ENCODE results near the gene PRKX. TPM values are rescaled to one million over a fixed set of nuclear protein-coding genes. Genes with fewer than 3 reads are reported as not detected.
"Not testable (repeated sequence)": the region's sequence is repeated elsewhere in the genome, so short reads cannot be mapped to it uniquely, and the experiment has no call there.

The PRKX gene
- total and polyA plus RNA-seq, 7 experiments from 2014 or later: 40.5 to 118 (median 55.2) TPM

- Mint-ChIP-seq H3K4me1 (peaks cover 1 to 34% (median 14%) of the 10 kb centered on the region in 7 donors), H3K27me3 (no peaks in the 10 kb centered on the region), H3K9me3 (peaks cover 0 to 10% (median 0%) of the 10 kb centered on the region in 11 donors), H3K36me3 (peaks cover 0 to 11% (median 0%) of the 10 kb centered on the region in 5 donors), H3K4me3 (peak overlapping the region in 1 of 10 donors; percentile 20), H3K27ac (peak overlapping the region in 3 of 9 donors; percentile 23 to 83 (median 43))
- ChIA-PET CTCF (interaction anchor here (1.0 kb wide), 1 partner anchor 75 kb away, joined by 3 read pairs; no protein-coding TSS in a partner anchor), POLR2A (interaction anchor here (1.4 kb wide), 1 partner anchor 24 kb away, joined by 3 read pairs; no protein-coding TSS in a partner anchor)
- no peaks in the 10 kb centered on the region for H3K9me3 ChIP-seq (ENCODE audit: control insufficient read depth in 2 of 3, low read length in 3 of 3)
- H3K27ac ChIP-seq (ENCODE audit: low read depth, low read length): no peak overlapping the region
- ATAC-seq: peak; percentile 41
- H3K4me3 ChIP-seq (ENCODE audit: low read length): no peak overlapping the region
- DNase-seq: no peak
- no peaks in the 10 kb centered on the region for H3K27me3 ChIP-seq (ENCODE audit: control insufficient read depth in 2 of 2, insufficient read depth in 2 of 2, low read length in 2 of 2)
- no peaks in the 10 kb centered on the region for H3K36me3 ChIP-seq (ENCODE audit: control insufficient read depth in 2 of 3, insufficient read depth in 3 of 3, low read length in 3 of 3)
- intact Hi-C loops (cut with micrococcal nuclease): no loop called here
- H3K4me1 ChIP-seq (ENCODE audit: control insufficient read depth in 2 of 2, insufficient read depth in 2 of 2, low read length in 2 of 2): peaks cover 5 to 7% of the 10 kb centered on the region in 2 donors
Measured at GRCh38 chrX:3738509-3738908, 25.1 kb upstream of the PRKX start.

DNA sequence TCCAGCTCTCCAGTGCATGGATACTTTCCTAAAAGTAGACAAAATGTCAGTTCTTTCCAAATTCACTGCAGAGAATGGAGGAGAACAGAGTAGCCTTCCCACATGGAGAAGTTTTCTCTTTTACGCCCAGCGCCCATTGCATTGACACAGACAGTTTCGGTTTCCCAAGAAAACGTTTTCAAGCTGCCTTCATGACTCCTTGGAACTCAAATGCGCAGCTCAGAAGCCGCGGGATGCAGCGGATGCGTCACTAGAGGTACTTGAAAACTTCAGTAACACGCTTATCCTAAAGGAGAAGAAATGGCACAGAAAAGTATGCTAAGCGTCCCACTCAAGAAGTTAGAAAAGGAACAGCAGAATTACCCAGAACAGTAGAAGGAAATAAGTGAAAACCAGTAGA, 23.1 kb upstream of the PRKX start:
- H3K27me3 Mint-ChIP-seq; ATAC-seq; H3K4me1 ChIP-seq (ENCODE audit: control insufficient read depth in 2 of 2, insufficient read depth in 2 of 2, low read length in 2 of 2); intact Hi-C loops (cut with micrococcal nuclease); POLR2A ChIA-PET; H3K9me3 ChIP-seq (ENCODE audit: control insufficient read depth in 2 of 3, low read length in 3 of 3); DNase-seq; CTCF ChIA-PET; H3K4me3 Mint-ChIP-seq; H3K36me3 ChIP-seq (ENCODE audit: control insufficient read depth in 2 of 3, insufficient read depth in 3 of 3, low read length in 3 of 3); H3K4me3 ChIP-seq (ENCODE audit: low read length); H3K27me3 ChIP-seq (ENCODE audit: control insufficient read depth in 2 of 2, insufficient read depth in 2 of 2, low read length in 2 of 2); H3K27ac Mint-ChIP-seq; H3K27ac ChIP-seq (ENCODE audit: low read depth, low read length): not testable (repeated sequence)
- peaks cover 0 to 10% (median 0%) of the 10 kb centered on the region in 11 donors for H3K9me3 Mint-ChIP-seq
- H3K36me3 Mint-ChIP-seq: peaks cover 0 to 11% (median 0%) of the 10 kb centered on the region in 5 donors
- peaks cover 0 to 25% (median 10%) of the 10 kb centered on the region in 7 donors for H3K4me1 Mint-ChIP-seq

DNA sequence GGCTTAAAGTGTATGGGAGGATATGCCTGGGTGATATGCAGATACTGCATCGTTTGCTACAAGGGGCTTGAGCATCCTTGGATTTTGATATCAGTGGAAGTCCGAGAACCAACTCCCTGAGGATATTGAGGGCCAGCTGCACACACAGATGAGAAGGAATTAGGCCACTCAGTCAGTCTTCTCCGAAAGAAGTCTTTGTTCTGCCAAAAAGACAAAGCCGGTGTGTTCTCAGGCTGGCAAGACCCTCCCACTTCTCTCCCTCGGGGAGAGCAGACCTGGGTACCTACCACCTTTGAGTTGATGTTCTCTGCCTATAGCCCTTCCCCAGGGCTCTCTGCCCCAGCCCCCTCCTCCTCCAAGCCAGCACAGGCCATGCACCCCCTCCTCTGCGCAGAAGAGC, 22.4 kb upstream of the PRKX start:
- POLR2A ChIA-PET; DNase-seq; CTCF ChIA-PET; ATAC-seq; H3K4me3 Mint-ChIP-seq; H3K4me3 ChIP-seq (ENCODE audit: low read length); intact Hi-C loops (cut with micrococcal nuclease); H3K27me3 Mint-ChIP-seq; H3K27me3 ChIP-seq (ENCODE audit: control insufficient read depth in 2 of 2, insufficient read depth in 2 of 2, low read length in 2 of 2); H3K27ac ChIP-seq (ENCODE audit: low read depth, low read length); H3K36me3 ChIP-seq (ENCODE audit: control insufficient read depth in 2 of 3, insufficient read depth in 3 of 3, low read length in 3 of 3); H3K27ac Mint-ChIP-seq; H3K9me3 ChIP-seq (ENCODE audit: control insufficient read depth in 2 of 3, low read length in 3 of 3); H3K4me1 ChIP-seq (ENCODE audit: control insufficient read depth in 2 of 2, insufficient read depth in 2 of 2, low read length in 2 of 2): not testable (repeated sequence)
- peaks cover 0 to 11% (median 0%) of the 10 kb centered on the region in 5 donors for H3K36me3 Mint-ChIP-seq
- H3K4me1 Mint-ChIP-seq: peaks cover 0 to 25% (median 10%) of the 10 kb centered on the region in 7 donors
- peaks cover 0 to 10% (median 0%) of the 10 kb centered on the region in 11 donors for H3K9me3 Mint-ChIP-seq

DNA sequence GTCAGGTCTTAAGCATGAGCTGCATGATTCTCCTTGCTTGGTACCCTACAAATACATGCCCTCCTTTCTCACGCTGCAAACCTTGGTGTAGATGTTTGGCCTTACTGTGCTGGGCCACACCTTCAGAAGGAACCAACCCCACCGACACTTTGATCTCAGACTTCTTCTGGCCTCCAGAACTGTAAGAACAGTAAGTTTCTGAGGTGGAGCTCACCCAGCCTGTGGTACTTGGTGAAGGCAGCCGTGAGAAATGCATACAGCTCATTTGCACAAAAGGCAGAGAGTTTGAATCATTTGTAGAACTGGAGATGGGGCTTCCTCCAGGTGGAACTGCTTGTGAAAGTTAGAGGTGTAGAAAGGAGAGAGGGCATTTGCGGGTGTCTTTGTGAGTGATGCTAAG, 21.0 kb upstream of the PRKX start:
- DNase-seq; H3K9me3 ChIP-seq (ENCODE audit: control insufficient read depth in 2 of 3, low read length in 3 of 3); ATAC-seq; H3K27me3 Mint-ChIP-seq; H3K36me3 Mint-ChIP-seq; POLR2A ChIA-PET; H3K27ac ChIP-seq (ENCODE audit: low read depth, low read length); intact Hi-C loops (cut with micrococcal nuclease); CTCF ChIA-PET; H3K4me3 ChIP-seq (ENCODE audit: low read length); H3K36me3 ChIP-seq (ENCODE audit: control insufficient read depth in 2 of 3, insufficient read depth in 3 of 3, low read length in 3 of 3); H3K27me3 ChIP-seq (ENCODE audit: control insufficient read depth in 2 of 2, insufficient read depth in 2 of 2, low read length in 2 of 2); H3K4me1 ChIP-seq (ENCODE audit: control insufficient read depth in 2 of 2, insufficient read depth in 2 of 2, low read length in 2 of 2); H3K9me3 Mint-ChIP-seq: not testable (repeated sequence)
- H3K4me1 Mint-ChIP-seq: peaks cover 0 to 23% (median 10%) of the 10 kb centered on the region in 7 donors
- peak overlapping the region in 1 of 10 donors; percentile 17 for H3K4me3 Mint-ChIP-seq
- H3K27ac Mint-ChIP-seq: peak overlapping the region in 2 of 9 donors; percentile 12 to 46

DNA sequence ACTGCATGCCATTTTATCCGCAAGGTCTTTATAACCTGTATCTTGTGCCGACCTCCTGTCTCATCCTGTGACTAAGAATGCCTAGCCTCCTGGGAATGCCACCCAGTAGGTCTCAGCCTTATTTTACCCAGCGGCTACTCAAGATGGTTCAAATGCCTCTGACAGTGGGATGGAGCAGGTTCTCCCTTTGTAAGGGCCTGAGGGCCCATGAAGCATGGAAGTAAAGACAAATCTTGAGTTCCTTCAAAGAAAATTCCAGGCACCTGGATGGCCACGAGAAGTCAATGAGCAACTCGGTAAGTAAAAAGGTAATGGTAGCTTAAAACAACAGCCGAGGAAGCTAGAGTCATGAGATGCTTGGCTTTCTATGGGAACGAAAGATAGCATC, 19.6 kb upstream of the PRKX start:
- Histone ChIP-seq H3K9me3 (ENCODE audit: control insufficient read depth in 2 of 3, low read length in 3 of 3) (no peaks in the 10 kb centered on the region), H3K27ac (ENCODE audit: low read depth, low read length) (no peak overlapping the region), H3K27me3 (ENCODE audit: control insufficient read depth in 2 of 2, insufficient read depth in 2 of 2, low read length in 2 of 2) (no peaks in the 10 kb centered on the region), H3K4me1 (ENCODE audit: control insufficient read depth in 2 of 2, insufficient read depth in 2 of 2, low read length in 2 of 2) (no peaks in the 10 kb centered on the region), H3K4me3 (ENCODE audit: low read length) (no peak overlapping the region), H3K36me3 (ENCODE audit: control insufficient read depth in 2 of 3, insufficient read depth in 3 of 3, low read length in 3 of 3) (no peaks in the 10 kb centered on the region)
- intact Hi-C loops (cut with micrococcal nuclease): no loop called here
- DNase-seq (no peak), ATAC-seq (no peak)
- ChIA-PET CTCF (no interaction called here), POLR2A (no interaction called here)
- Mint-ChIP-seq H3K9me3 (peaks cover 0 to 2% (median 0%) of the 10 kb centered on the region in 11 donors), H3K27me3 (no peaks in the 10 kb centered on the region), H3K4me1 (peaks cover 0 to 12% (median 3%) of the 10 kb centered on the region in 7 donors), H3K36me3 (no peaks in the 10 kb centered on the region), H3K27ac (no peak overlapping the region), H3K4me3 (no peak overlapping the region)

DNA sequence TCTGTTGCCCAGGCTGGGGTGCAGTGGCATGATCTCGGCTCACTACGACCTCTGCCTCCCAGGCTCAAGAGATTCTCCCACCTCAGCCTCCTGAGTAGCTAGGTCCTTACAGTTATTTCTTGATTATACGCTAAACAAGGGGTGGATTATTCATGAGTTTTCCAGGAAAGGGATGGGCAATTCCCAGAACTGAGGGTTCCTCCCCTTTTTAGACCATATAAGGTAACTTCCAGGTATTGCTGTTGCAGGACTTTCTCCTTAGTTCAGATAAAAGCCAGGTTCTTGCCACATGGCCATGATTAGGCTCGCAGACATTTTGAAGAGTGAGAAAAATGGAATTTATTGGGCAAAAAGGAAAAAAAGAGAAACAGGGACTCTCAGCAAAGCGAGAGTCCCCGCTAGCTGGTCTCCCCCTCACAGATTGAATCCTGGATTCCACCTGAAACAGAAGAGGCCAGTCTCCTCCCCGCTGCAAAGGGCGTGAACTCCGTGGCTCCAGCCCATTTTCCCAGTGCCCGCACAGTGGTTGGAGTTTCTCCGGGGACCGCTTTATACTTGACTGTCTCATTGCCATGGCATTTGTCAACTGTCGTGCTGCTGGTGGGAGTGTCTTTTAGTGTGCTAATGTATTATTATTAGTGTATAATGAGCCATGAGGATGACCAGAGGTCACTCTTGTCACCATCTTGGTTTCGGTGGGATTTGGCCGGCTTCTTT, 19.0 kb upstream of the PRKX start:
- ATAC-seq; H3K27me3 Mint-ChIP-seq; H3K27ac Mint-ChIP-seq; H3K9me3 ChIP-seq (ENCODE audit: control insufficient read depth in 2 of 3, low read length in 3 of 3); intact Hi-C loops (cut with micrococcal nuclease); H3K27me3 ChIP-seq (ENCODE audit: control insufficient read depth in 2 of 2, insufficient read depth in 2 of 2, low read length in 2 of 2); H3K9me3 Mint-ChIP-seq; DNase-seq; H3K4me3 ChIP-seq (ENCODE audit: low read length); H3K36me3 Mint-ChIP-seq; H3K36me3 ChIP-seq (ENCODE audit: control insufficient read depth in 2 of 3, insufficient read depth in 3 of 3, low read length in 3 of 3); H3K4me1 ChIP-seq (ENCODE audit: control insufficient read depth in 2 of 2, insufficient read depth in 2 of 2, low read length in 2 of 2); POLR2A ChIA-PET; CTCF ChIA-PET; H3K27ac ChIP-seq (ENCODE audit: low read depth, low read length); H3K4me1 Mint-ChIP-seq; H3K4me3 Mint-ChIP-seq: not testable (repeated sequence)

- no peak overlapping the region for H3K4me3 Mint-ChIP-seq
Measured at GRCh38 chrX:3728454-3728853, 15.0 kb upstream of the PRKX start.

More at GRCh38 chrX:3728454-3728853, 15.0 kb upstream of the PRKX start:
- H3K27me3 ChIP-seq (ENCODE audit: control insufficient read depth in 2 of 2, insufficient read depth in 2 of 2, low read length in 2 of 2): no peaks in the 10 kb centered on the region
- intact Hi-C loops (cut with micrococcal nuclease): no loop called here
- ATAC-seq (no peak), DNase-seq (no peak)
- H3K4me3 ChIP-seq (ENCODE audit: low read length): no peak overlapping the region
- H3K27me3 Mint-ChIP-seq: no peaks in the 10 kb centered on the region
- no peak overlapping the region for H3K27ac ChIP-seq (ENCODE audit: low read depth, low read length)
- H3K4me1 ChIP-seq (ENCODE audit: control insufficient read depth in 2 of 2, insufficient read depth in 2 of 2, low read length in 2 of 2): no peaks in the 10 kb centered on the region
- H3K9me3 ChIP-seq (ENCODE audit: control insufficient read depth in 2 of 3, low read length in 3 of 3): no peaks in the 10 kb centered on the region
- peaks cover 0 to 2% (median 0%) of the 10 kb centered on the region in 11 donors for H3K9me3 Mint-ChIP-seq
- peaks cover 0 to 2% (median 0%) of the 10 kb centered on the region in 7 donors for H3K4me1 Mint-ChIP-seq
- no peaks in the 10 kb centered on the region for H3K36me3 Mint-ChIP-seq
- POLR2A ChIA-PET: no interaction called here
- CTCF ChIA-PET: no interaction called here
- H3K27ac Mint-ChIP-seq: no peak overlapping the region
- no peaks in the 10 kb centered on the region for H3K36me3 ChIP-seq (ENCODE audit: control insufficient read depth in 2 of 3, insufficient read depth in 3 of 3, low read length in 3 of 3)

All from naive thymus-derived CD4-positive, alpha-beta T cell (primary cell).